OCI-LY1 (cell line): Measurements from ENCODE around the gene MX2.

Source experiments
- CTCF ChIP-seq: fragments of 200-600 bp; sonication (generic), shearing (Covaris generic); IDR thresholded peaks from 2 replicates; pipeline ENCODE4 v1.5.1; 2017; ENCODE audit warnings: mild to moderate bottlenecking, antibody characterized with exemption, low read length, moderate library complexity, mixed read lengths
- EZH2 ChIP-seq: fragments of 200-600 bp; sonication (generic), shearing (Covaris generic); IDR thresholded peaks from 2 replicates; pipeline ENCODE4 v1.8.0; 2017; ENCODE audit warnings: borderline replicate concordance, mixed run types, mild to moderate bottlenecking, antibody characterized with exemption, low read length, moderate library complexity, mixed read lengths

GRCh38 chr21:41360072-41360821 lies 1.6 kb upstream of the MX2 start:
- TF ChIP-seq CTCF, result peak; percentile 52
- no peak for TF ChIP-seq EZH2
